IMR-90 (cell line): ENCODE data around the gene KCNMB3. TPM values are rescaled to one million over a fixed set of nuclear protein-coding genes. Genes with fewer than 3 reads are reported as not detected.

Experiments used
- ATAC-seq: fragments of 200-7000 bp; cut with Tn5 transposase; 2 replicates; pipeline ENCODE4 v1.9.1; 2020; ENCODE audit warnings: low read depth, mild to moderate bottlenecking, moderate library complexity
- BruUV-seq: library from RNA; stranded (reverse); fragments of 400-500 nt; replicated peaks from 2 replicates; lab custom pipeline; 2021; lab: Mats Ljungman, UMichigan
- CTCF ChIA-PET: fragments of 300-600 bp; formaldehyde crosslinking; extraction: SDS; loops from one replicate; lab custom pipeline; 2021; ENCODE audit warnings: antibody characterized with exemption; lab: Yijun Ruan, JAX
- POLR2A ChIA-PET: fragments of 300-600 bp; sonication (Branson Sonifier 250); formaldehyde crosslinking; loops from one replicate; lab custom pipeline; 2022; ENCODE audit warnings: antibody characterized with exemption; ENCODE audit not compliant: unreplicated experiment; lab: Charles Lee
- DNase-seq: peaks from one replicate; pipeline ENCODE4 v3.0.0; 2013
- H2AFZ ChIP-seq: replicated peaks from 2 replicates; pipeline ENCODE3; 2013; ENCODE audit warnings: low read length, mild to moderate bottlenecking; ENCODE audit not compliant: poor library complexity
- H2AK5ac ChIP-seq: 2 replicates; pipeline ENCODE4 v1.6.1; 2013; ENCODE audit warnings: low read depth, low read length, inconsistent platforms
- H2AK9ac ChIP-seq: replicated peaks from 2 replicates; pipeline ENCODE3; 2013; ENCODE audit warnings: mild to moderate bottlenecking, low read depth, low read length, moderate library complexity; ENCODE audit not compliant: poor library complexity
- H2BK120ac ChIP-seq: 2 replicates; pipeline ENCODE4 v1.6.1; 2013; ENCODE audit warnings: low read depth, low read length, inconsistent platforms
- H2BK15ac ChIP-seq: 3 replicates; pipeline ENCODE4 v1.6.1; 2013; ENCODE audit warnings: low read depth, low read length, inconsistent platforms
- H2BK20ac ChIP-seq: 2 replicates; pipeline ENCODE4 v1.6.1; 2013; ENCODE audit warnings: low read depth, mild to moderate bottlenecking, inconsistent platforms, low read length, moderate library complexity
- H2BK5ac ChIP-seq: 2 replicates; pipeline ENCODE4 v1.6.1; 2013; ENCODE audit warnings: mild to moderate bottlenecking, low read depth, low read length, inconsistent platforms; ENCODE audit not compliant: poor library complexity, severe bottlenecking
- H3K14ac ChIP-seq: replicated peaks from 2 replicates; pipeline ENCODE4 v1.6.1; 2013; ENCODE audit warnings: low read depth, low read length, inconsistent platforms
- H3K18ac ChIP-seq: 2 replicates; pipeline ENCODE4 v1.6.1; 2013; ENCODE audit warnings: low read depth, low read length, control low read depth
- H3K23ac ChIP-seq: 2 replicates; pipeline ENCODE4 v1.6.1; 2013; ENCODE audit warnings: low read depth, low read length, inconsistent platforms
- H3K27ac ChIP-seq: 2 replicates; pipeline ENCODE4 v1.5.1; 2013; ENCODE audit warnings: mild to moderate bottlenecking, control low read depth, low read length; ENCODE audit not compliant: insufficient read depth
- H3K27me3 ChIP-seq: 2 replicates; pipeline ENCODE4 v1.6.1; 2013; ENCODE audit warnings: low read length; ENCODE audit not compliant: control insufficient read depth, insufficient read depth
- H3K36me3 ChIP-seq: 2 replicates; pipeline ENCODE4 v1.6.1; 2013; ENCODE audit warnings: low read length, mixed read lengths; ENCODE audit not compliant: control insufficient read depth, insufficient read depth
- H3K4ac ChIP-seq: 2 replicates; pipeline ENCODE4 v1.6.1; 2013; ENCODE audit warnings: low read depth, low read length, inconsistent platforms
- H3K4me1 ChIP-seq: 2 replicates; pipeline ENCODE4 v1.6.1; 2013; ENCODE audit warnings: low read length, mixed read lengths; ENCODE audit not compliant: control insufficient read depth, insufficient read depth
- H3K4me2 ChIP-seq: 2 replicates; pipeline ENCODE4 v1.6.1; 2013; ENCODE audit warnings: low read depth, mild to moderate bottlenecking, control low read depth, low read length, moderate library complexity
- H3K4me3 ChIP-seq: 2 replicates; pipeline ENCODE4 v1.5.1; 2013; ENCODE audit warnings: low read depth, mild to moderate bottlenecking, control low read depth, low read length, moderate library complexity; ENCODE audit not compliant: insufficient read depth
- H3K56ac ChIP-seq: 2 replicates; pipeline ENCODE4 v1.6.1; 2013; ENCODE audit warnings: low read length, inconsistent platforms; ENCODE audit not compliant: insufficient read depth; ENCODE audit errors: extremely low read depth
- H3K79me1 ChIP-seq, 2 experiments: 2 replicates each; pipeline ENCODE4 v1.6.1; 2013; ENCODE audit warnings: low read length in 2 of 2, inconsistent platforms in 1 of 2, low read depth in 1 of 2
- H3K9ac ChIP-seq: 2 replicates; pipeline ENCODE4 v1.6.1; 2013; ENCODE audit warnings: low read depth, low read length, control low read depth
- H3K9me1 ChIP-seq: 2 replicates; pipeline ENCODE4 v1.6.1; 2013; ENCODE audit warnings: low read length, inconsistent platforms; ENCODE audit not compliant: insufficient read depth
- H3K9me3 ChIP-seq: 2 replicates; pipeline ENCODE4 v1.6.1; 2013; ENCODE audit warnings: low read length; ENCODE audit not compliant: control insufficient read depth, insufficient read depth
- H4K20me1 ChIP-seq: 2 replicates; pipeline ENCODE4 v1.6.1; 2013; ENCODE audit warnings: low read length, inconsistent platforms; ENCODE audit not compliant: insufficient read depth
- H4K5ac ChIP-seq: 2 replicates; pipeline ENCODE4 v1.6.1; 2013; ENCODE audit warnings: mild to moderate bottlenecking, low read depth, low read length, control low read depth
- H4K8ac ChIP-seq, 2 experiments: 2 replicates each; pipeline ENCODE4 v1.6.1; 2013; ENCODE audit warnings: low read depth in 2 of 2, low read length in 2 of 2, control low read depth in 1 of 2, inconsistent platforms in 1 of 2
- H4K91ac ChIP-seq: 2 replicates; pipeline ENCODE4 v1.6.1; 2013; ENCODE audit warnings: low read depth, low read length, inconsistent platforms; ENCODE audit not compliant: insufficient read depth
- BHLHE40 ChIP-seq: fragments of 150-350 bp; IDR thresholded peaks from 2 replicates; pipeline ENCODE4 v1.6.1; 2016; ENCODE audit warnings: mild to moderate bottlenecking, low read depth, low read length
- CEBPB ChIP-seq: IDR thresholded peaks from 2 replicates; pipeline ENCODE4 v1.6.1; 2012; ENCODE audit warnings: low read depth, low read length, improper control_type of control experiment
- CHD1 ChIP-seq: IDR thresholded peaks from 2 replicates; pipeline ENCODE4 v1.6.1; 2012; ENCODE audit warnings: low read depth, low read length, improper control_type of control experiment
- ELK1 ChIP-seq: fragments of 150-350 bp; IDR thresholded peaks from 2 replicates; pipeline ENCODE4 v1.6.1; 2016; ENCODE audit warnings: low read depth, mild to moderate bottlenecking, low read length, moderate library complexity, borderline replicate concordance
- FOS ChIP-seq: fragments of 150-350 bp; IDR thresholded peaks from 2 replicates; pipeline ENCODE4 v1.6.1; 2016; ENCODE audit warnings: low read depth, low read length
- MAFK ChIP-seq: IDR thresholded peaks from 2 replicates; pipeline ENCODE4 v1.6.1; 2012; ENCODE audit warnings: low read depth, low read length, improper control_type of control experiment
- MAZ ChIP-seq: IDR thresholded peaks from 2 replicates; pipeline ENCODE4 v1.6.1; 2012; ENCODE audit warnings: low read depth, mild to moderate bottlenecking, low read length, improper control_type of control experiment, moderate library complexity, borderline replicate concordance
- RAD21 ChIP-seq: IDR thresholded peaks from 2 replicates; pipeline ENCODE4 v1.6.1; 2012; ENCODE audit warnings: low read length, improper control_type of control experiment
- RCOR1 ChIP-seq: IDR thresholded peaks from 2 replicates; pipeline ENCODE4 v1.6.1; 2012; ENCODE audit warnings: mild to moderate bottlenecking, low read length, improper control_type of control experiment; ENCODE audit not compliant: insufficient replicate concordance
- SMC3 ChIP-seq: fragments of 150-350 bp; IDR thresholded peaks from 2 replicates; pipeline ENCODE4 v1.6.1; 2016; ENCODE audit warnings: low read depth, mild to moderate bottlenecking, antibody characterized with exemption, low read length, moderate library complexity
- WGBS, 2 experiments: methylation state at CpG; one replicate each; pipeline versions ENCODE4 v1.1.5 to v1.1.7; 2013; ENCODE audit warnings: missing lambda C conversion rate in 2 of 2; ENCODE audit not compliant: insufficient read length in 1 of 2; ENCODE audit errors: extremely low coverage in 2 of 2; 5-methylcytosine and 5-hydroxymethylcytosine counted together
- dilution Hi-C: fragments of 300-500 bp; cut with HindIII; formaldehyde crosslinking; loops from one replicate; pipeline ENCODE4 v1.14.3; 2018; ENCODE audit warnings: low sequenced_read_pairs; ENCODE audit not compliant: unreplicated experiment
- in situ Hi-C: fragments of 300-500 bp; cut with MboI; formaldehyde crosslinking; loops from 3 replicates; pipeline ENCODE4 v1.14.3; 2019; ENCODE audit warnings: low sequenced_read_pairs, inconsistent platforms, mixed read lengths
- intact Hi-C: fragments of 100-400 bp; cut with micrococcal nuclease; formaldehyde crosslinking; loops from 2 replicates; pipeline ENCODE4 v1.10.0; 2022
- polyA plus RNA-seq, 3 experiments: library from polyadenylated mRNA; depleted of rRNA; stranded (reverse); fragments of >200 nt; gene quantifications; 2 replicates each; pipeline ENCODE4 v1.2.3, GENCODE V29; 2012; ENCODE audit warnings: low replicate concordance in 1 of 3
- total RNA-seq: library from RNA; depleted of rRNA; stranded (reverse); fragments of >200 nt; gene quantifications from 2 replicates; pipeline ENCODE4 v1.2.3, GENCODE V29; 2012
- TF ChIP-seq, protein P1 (sequence below): conservative IDR thresholded peaks from 2 replicates; pipeline ENCODE4 v1.5.1; 2012; ENCODE audit warnings: mild to moderate bottlenecking, low read depth, low read length, improper control_type of control experiment
- TF ChIP-seq, protein P2 (sequence below): fragments of 150-350 bp; IDR thresholded peaks from 2 replicates; pipeline ENCODE4 v1.6.1; 2017; ENCODE audit warnings: mild to moderate bottlenecking, antibody characterized with exemption, low read length, low read depth

Gene KCNMB3
- total and polyA plus RNA-seq, 2 of the 4 experiments (the other 2 are of a cell fraction), result 0.72 to 1.2 TPM

DNA sequence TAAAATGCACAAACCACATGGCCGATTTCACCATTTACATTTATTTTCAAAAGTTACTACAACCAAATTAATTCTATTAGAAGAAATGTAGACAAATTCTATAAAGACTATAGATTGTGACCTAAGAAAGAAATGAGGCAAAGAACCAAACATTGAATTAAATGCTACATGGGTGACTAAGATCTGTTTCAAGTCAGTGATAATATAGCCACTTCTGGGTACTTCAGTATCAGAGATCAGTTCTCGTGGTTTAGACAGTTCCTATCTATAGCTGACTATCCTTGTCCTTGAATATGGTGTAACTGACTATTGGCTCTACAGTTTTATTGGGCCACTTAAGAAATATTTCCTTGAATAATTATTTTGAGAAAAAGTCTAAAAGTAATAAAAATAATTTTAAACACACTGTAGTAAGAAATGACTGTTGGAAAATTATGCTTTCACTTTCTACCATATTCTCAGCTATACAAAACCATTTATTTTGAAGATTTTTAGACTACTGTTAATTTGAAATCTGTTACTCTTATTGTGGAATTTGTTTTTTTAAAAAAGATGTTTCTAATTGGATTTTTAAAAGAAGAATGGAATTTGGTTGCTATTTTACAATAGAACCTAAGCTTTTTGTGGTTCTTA lies 14.1 kb downstream of the KCNMB3 start:
- Histone ChIP-seq H3K23ac (no peak overlapping the region), H3K4me1 (no peaks in the 10 kb centered on the region), H3K14ac (no peak overlapping the region), H3K18ac (no peak overlapping the region; the same call in 1 of the 2 replicates), H3K9me3 (no peaks in the 10 kb centered on the region), H3K4me3 (no peak overlapping the region), H3K9me1 (no peaks in the 10 kb centered on the region), H2BK15ac (no peak overlapping the region), H4K20me1 (no peaks in the 10 kb centered on the region), H4K5ac (no peak overlapping the region), H3K9ac (no peak overlapping the region), H4K8ac (no peak overlapping the region), H2BK120ac (no peak overlapping the region), H2BK5ac (no peak overlapping the region), H2AFZ (no peak overlapping the region), H3K27ac (no peak overlapping the region), H4K91ac (no peak overlapping the region), H3K56ac (no peak overlapping the region), H3K36me3 (0 out of 2 replicates have a peak, but pooled peaks cover 2% of the 10 kb centered on the region), H3K4ac (no peak overlapping the region), H2BK20ac (no peak overlapping the region), H2AK5ac (no peak overlapping the region), H3K4me2 (peak overlapping the region; percentile 28; the same call in 1 of the 2 replicates), H3K79me1 (0 out of 4 replicates have a peak, but pooled peaks cover 0 to 2% of the 10 kb centered on the region in 2 experiments), H2AK9ac (no peak overlapping the region), H3K27me3 (no peaks in the 10 kb centered on the region)
- POLR2A ChIA-PET, result no interaction called here
- CTCF ChIA-PET, result interaction anchor here (0.5 kb wide), 1 partner anchor 18 kb away, joined by 4 read pairs; no protein-coding TSS in a partner anchor
- no TSS peak for BruUV-seq
- no peak for TF ChIP-seq RCOR1
- no peak for TF ChIP-seq CEBPB
- no peak for TF ChIP-seq CHD1
- no peak for TF ChIP-seq MAZ
- no peak for TF ChIP-seq ELK1
- TF ChIP-seq, protein P1, sequence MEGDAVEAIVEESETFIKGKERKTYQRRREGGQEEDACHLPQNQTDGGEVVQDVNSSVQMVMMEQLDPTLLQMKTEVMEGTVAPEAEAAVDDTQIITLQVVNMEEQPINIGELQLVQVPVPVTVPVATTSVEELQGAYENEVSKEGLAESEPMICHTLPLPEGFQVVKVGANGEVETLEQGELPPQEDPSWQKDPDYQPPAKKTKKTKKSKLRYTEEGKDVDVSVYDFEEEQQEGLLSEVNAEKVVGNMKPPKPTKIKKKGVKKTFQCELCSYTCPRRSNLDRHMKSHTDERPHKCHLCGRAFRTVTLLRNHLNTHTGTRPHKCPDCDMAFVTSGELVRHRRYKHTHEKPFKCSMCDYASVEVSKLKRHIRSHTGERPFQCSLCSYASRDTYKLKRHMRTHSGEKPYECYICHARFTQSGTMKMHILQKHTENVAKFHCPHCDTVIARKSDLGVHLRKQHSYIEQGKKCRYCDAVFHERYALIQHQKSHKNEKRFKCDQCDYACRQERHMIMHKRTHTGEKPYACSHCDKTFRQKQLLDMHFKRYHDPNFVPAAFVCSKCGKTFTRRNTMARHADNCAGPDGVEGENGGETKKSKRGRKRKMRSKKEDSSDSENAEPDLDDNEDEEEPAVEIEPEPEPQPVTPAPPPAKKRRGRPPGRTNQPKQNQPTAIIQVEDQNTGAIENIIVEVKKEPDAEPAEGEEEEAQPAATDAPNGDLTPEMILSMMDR, result no peak
- TF ChIP-seq BHLHE40, result no peak
- TF ChIP-seq RAD21, result no peak
- no peak for TF ChIP-seq FOS
- TF ChIP-seq SMC3, result no peak
- TF ChIP-seq MAFK, result no peak
- TF ChIP-seq, protein P2, sequence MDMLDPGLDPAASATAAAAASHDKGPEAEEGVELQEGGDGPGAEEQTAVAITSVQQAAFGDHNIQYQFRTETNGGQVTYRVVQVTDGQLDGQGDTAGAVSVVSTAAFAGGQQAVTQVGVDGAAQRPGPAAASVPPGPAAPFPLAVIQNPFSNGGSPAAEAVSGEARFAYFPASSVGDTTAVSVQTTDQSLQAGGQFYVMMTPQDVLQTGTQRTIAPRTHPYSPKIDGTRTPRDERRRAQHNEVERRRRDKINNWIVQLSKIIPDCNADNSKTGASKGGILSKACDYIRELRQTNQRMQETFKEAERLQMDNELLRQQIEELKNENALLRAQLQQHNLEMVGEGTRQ, result no peak
- intact Hi-C loops, result no loop called here
- dilution Hi-C loops, result no loop called here
- in situ Hi-C loops, result no loop called here
- no peak for ATAC-seq
- DNase-seq, result no peak
- no CpG with 5 or more reads among the region's 2 CpGs for WGBS, 2 experiments
